Testis (tissue), 3 donors: ENCODE data around the gene PNLIPRP3. TPM values are rescaled to one million over a fixed set of nuclear protein-coding genes. Genes with fewer than 3 reads are reported as not detected.

Experiments used
- DNase-seq: peaks from one replicate; pipeline ENCODE4 v3.0.0-alpha.2; 2019
- H3K27ac ChIP-seq, 2 donors: fragments of 200-600 bp; sonication (generic); one replicate each; pipeline ENCODE4 v1.5.1; 2019
- H3K27me3 ChIP-seq: fragments of 200-600 bp; sonication (generic); one replicate; pipeline ENCODE4 v1.5.1; 2019
- H3K36me3 ChIP-seq: fragments of 200-600 bp; sonication (generic); one replicate; pipeline ENCODE4 v1.5.1; 2017; ENCODE audit warnings: low read depth; ENCODE audit errors: missing control alignments
- H3K4me1 ChIP-seq: fragments of 200-600 bp; sonication (generic); one replicate; pipeline ENCODE4 v1.5.1; 2019
- H3K4me3 ChIP-seq, 2 donors: fragments of 200-600 bp; sonication (generic); one replicate each; pipeline ENCODE4 v1.5.1; 2017 to 2019
- H3K9me3 ChIP-seq: fragments of 200-600 bp; sonication (generic); one replicate; pipeline ENCODE4 v1.5.1; 2017
- CTCF ChIP-seq, 3 experiments: fragments of 450-650 bp in 2 of 3; fragments of 200-600 bp in 1 of 3; sonication (generic) in 1 of 3; IDR thresholded peaks; one replicate each; pipeline ENCODE4 v1.5.1; 2016 to 2019; ENCODE audit warnings: antibody characterized with exemption in 3 of 3, mild to moderate bottlenecking in 2 of 3, moderate library complexity in 1 of 3
- POLR2A ChIP-seq: fragments of 450-650 bp; IDR thresholded peaks from one replicate; pipeline ENCODE4 v1.6.1; 2017; ENCODE audit warnings: antibody characterized with exemption, mild to moderate bottlenecking, moderate library complexity
- WGBS, 2 donors: methylation state at CpG; one replicate each; pipeline ENCODE4 v1.1.5; 2018; 5-methylcytosine and 5-hydroxymethylcytosine counted together
- intact Hi-C: fragments of 100-400 bp; cut with DNase I; formaldehyde crosslinking; loops from one replicate; pipeline ENCODE4 v1.15.1; 2023; ENCODE audit warnings: low total_unique reads
- polyA plus RNA-seq: library from polyadenylated mRNA; stranded (reverse); fragments of 350-450 nt; fragmentation: Illumina TruSeq; extraction: RNeasy Lipid Tissue Mini Kit (QIAGEN cat#74804); gene quantifications from one replicate; pipeline ENCODE4 v1.2.3, GENCODE V29; 2014; ENCODE audit warnings: low read depth, low replicate concordance; ENCODE audit not compliant: insufficient read depth
- total RNA-seq, 2 donors: library from RNA; depleted of rRNA; stranded (reverse); fragments of >200 nt; gene quantifications; one replicate each; pipeline ENCODE4 v1.2.3, GENCODE V29; 2016

PNLIPRP3 gene
- total and polyA plus RNA-seq, 3 donors from 2014 or later, result not detected

- no peak for TF ChIP-seq POLR2A
- peak; percentile 12 to 86 (median 68) for TF ChIP-seq CTCF (IDR thresholded peaks at IDR 0.05)
- peak; percentile 64 for DNase-seq
Measured at GRCh38 chr10:116444527-116445142, 17.0 kb downstream of the PNLIPRP3 start.

DNA sequence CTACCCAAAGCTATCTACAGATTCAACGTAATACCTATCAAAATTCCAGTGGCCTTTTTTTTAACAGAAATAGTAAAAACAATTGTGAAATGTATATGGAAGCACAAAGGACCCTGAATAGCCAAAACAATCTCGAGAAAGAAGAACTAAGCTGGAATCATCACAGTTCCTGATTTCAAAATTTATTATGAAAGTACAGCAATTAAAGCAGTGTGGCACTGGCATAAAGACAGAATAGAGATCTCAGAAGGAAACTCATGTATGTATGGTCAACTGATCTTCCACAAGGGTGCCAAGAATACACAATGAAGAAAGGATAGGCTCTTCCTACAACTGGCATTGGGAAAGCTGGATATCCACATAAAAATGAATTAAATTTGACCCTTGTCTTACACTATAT lies 23.2 kb downstream of the PNLIPRP3 start:
- H3K27me3 ChIP-seq, result no peaks in the 10 kb centered on the region
- H3K27ac ChIP-seq, result no peak overlapping the region
- H3K4me1 ChIP-seq, result no peaks in the 10 kb centered on the region
- WGBS, 2 donors, result 81 to 85% methylated on average over 2 of the region's 2 CpGs
- TF ChIP-seq CTCF (IDR thresholded peaks at IDR 0.05) (no peak), POLR2A (no peak)
- intact Hi-C loops, result no loop called here
- no peaks in the 10 kb centered on the region for H3K36me3 ChIP-seq
- no peaks in the 10 kb centered on the region for H3K9me3 ChIP-seq
- H3K4me3 ChIP-seq, result no peak overlapping the region
- DNase-seq, result no peak

More at GRCh38 chr10:116444527-116445142, 17.0 kb downstream of the PNLIPRP3 start:
- no peak overlapping the region for H3K4me3 ChIP-seq
- H3K27ac ChIP-seq, result no peak overlapping the region
- no peaks in the 10 kb centered on the region for H3K27me3 ChIP-seq
- no peaks in the 10 kb centered on the region for H3K9me3 ChIP-seq
- H3K4me1 ChIP-seq, result no peaks in the 10 kb centered on the region
- WGBS, 2 donors, result 41 to 57% methylated on average over 4 of the region's 4 CpGs
- intact Hi-C loops, result no loop called here
- H3K36me3 ChIP-seq, result no peaks in the 10 kb centered on the region

DNA sequence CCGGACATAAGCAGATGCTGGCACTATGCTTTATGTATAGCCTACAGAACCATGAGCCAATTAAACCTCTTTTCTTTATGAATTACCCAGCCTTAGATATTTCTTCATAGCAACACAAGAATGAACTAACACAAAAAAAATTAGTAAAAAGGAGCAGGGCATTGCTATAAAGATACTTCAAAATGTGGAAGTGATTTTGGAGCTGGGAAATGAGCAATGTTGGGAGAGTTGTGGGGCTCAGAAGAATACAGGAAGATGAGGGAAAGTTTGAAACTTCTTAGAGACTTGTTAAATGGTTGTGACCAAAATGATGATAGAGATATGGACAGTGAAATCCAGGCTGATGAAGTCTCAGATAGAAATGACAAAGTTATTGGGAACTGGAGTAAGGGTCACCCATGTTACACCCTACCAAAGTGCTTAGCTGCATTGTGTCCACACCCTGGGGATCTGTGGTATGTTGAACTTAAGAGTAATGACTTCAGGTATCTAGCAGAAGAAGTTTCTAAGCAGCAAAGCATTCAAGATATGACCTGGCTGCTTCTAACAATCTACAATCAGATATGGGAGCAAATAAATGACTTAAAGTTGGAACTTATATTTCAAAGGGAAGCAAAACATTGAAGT lies 24.2 kb downstream of the PNLIPRP3 start:
- WGBS, 2 donors, result 0% methylated on average over 1 of the region's 1 CpG
- no peak for TF ChIP-seq POLR2A
- TF ChIP-seq CTCF (IDR thresholded peaks at IDR 0.05), result no peak
- intact Hi-C loops, result no loop called here
- Histone ChIP-seq H3K9me3 (no peaks in the 10 kb centered on the region), H3K27me3 (no peaks in the 10 kb centered on the region), H3K36me3 (no peaks in the 10 kb centered on the region), H3K4me3 (no peak overlapping the region), H3K27ac (no peak overlapping the region), H3K4me1 (no peaks in the 10 kb centered on the region)
- no peak for DNase-seq

GRCh38 chr10:116452338-116452720 lies 24.7 kb downstream of the PNLIPRP3 start:
- intact Hi-C loops, result no loop called here
- TF ChIP-seq CTCF (IDR thresholded peaks at IDR 0.05) (no peak), POLR2A (no peak)
- no peak for DNase-seq

DNA sequence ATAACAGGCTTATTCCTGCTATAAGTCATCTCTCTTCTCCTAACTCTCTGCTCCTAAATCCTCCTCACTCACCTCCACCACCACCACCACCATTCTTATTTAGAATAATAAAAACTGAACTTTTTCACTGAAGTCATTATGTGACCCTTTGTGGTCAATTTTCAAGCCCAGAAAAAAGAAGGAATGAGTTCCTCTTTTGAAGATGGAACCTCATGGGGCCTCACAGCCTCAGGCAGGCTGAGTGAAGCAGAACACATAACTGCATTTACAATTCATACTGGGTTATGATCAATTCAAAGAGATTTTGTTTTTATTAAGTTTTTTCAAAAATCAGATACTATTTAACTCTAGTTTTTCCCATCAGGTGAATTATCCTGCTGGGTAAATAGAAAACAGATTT lies 29.8 kb downstream of the PNLIPRP3 start:
- no peaks in the 10 kb centered on the region for H3K36me3 ChIP-seq
- intact Hi-C loops, result no loop called here
- DNase-seq, result no peak

More at GRCh38 chr10:116452338-116452720, 24.7 kb downstream of the PNLIPRP3 start:
- no peaks in the 10 kb centered on the region for H3K36me3 ChIP-seq
- no peaks in the 10 kb centered on the region for H3K4me1 ChIP-seq
- no peak overlapping the region for H3K4me3 ChIP-seq
- H3K27me3 ChIP-seq, result no peaks in the 10 kb centered on the region
- H3K9me3 ChIP-seq, result no peaks in the 10 kb centered on the region
- H3K27ac ChIP-seq, result no peak overlapping the region

More for the DNA sequence above, 29.8 kb downstream of the PNLIPRP3 start:
- H3K27me3 ChIP-seq, result no peaks in the 10 kb centered on the region
- no peaks in the 10 kb centered on the region for H3K4me1 ChIP-seq
- no peak overlapping the region for H3K27ac ChIP-seq
- TF ChIP-seq POLR2A (no peak), CTCF (IDR thresholded peaks at IDR 0.05) (no peak)
- no peak overlapping the region for H3K4me3 ChIP-seq
- H3K9me3 ChIP-seq, result no peaks in the 10 kb centered on the region
